Chondrocyte (in vitro differentiated cells): ENCODE results near the gene RSF1. TPM values are rescaled to one million over a fixed set of nuclear protein-coding genes. Genes with fewer than 3 reads are reported as not detected.

Source experiments
- DNase-seq: peaks from one replicate; pipeline ENCODE4 v3.0.0; 2021; ENCODE audit warnings: mixed read lengths, low spot score
- H3K27ac Mint-ChIP-seq: one replicate; pipeline ENCODE4 v1.8.0; 2021; ENCODE audit warnings: mild to moderate bottlenecking, moderate library complexity, mixed read lengths; ENCODE audit not compliant: unreplicated experiment
- H3K27me3 Mint-ChIP-seq: 2 replicates; pipeline ENCODE4 v1.8.0; 2021; ENCODE audit warnings: low read depth, mixed read lengths
- H3K36me3 Mint-ChIP-seq: 2 replicates; pipeline ENCODE4 v1.8.0; 2021; ENCODE audit warnings: low read depth, mixed read lengths
- H3K4me1 Mint-ChIP-seq: 2 replicates; pipeline ENCODE4 v1.8.0; 2021; ENCODE audit warnings: low read depth, mild to moderate bottlenecking, mixed read lengths
- H3K4me3 Mint-ChIP-seq: one replicate; pipeline ENCODE4 v1.8.0; 2021; ENCODE audit warnings: mild to moderate bottlenecking, moderate library complexity, mixed read lengths; ENCODE audit not compliant: unreplicated experiment
- H3K9me3 Mint-ChIP-seq: 2 replicates; pipeline ENCODE4 v1.8.0; 2021; ENCODE audit warnings: low read depth, mixed read lengths
- CTCF ChIP-seq: fragments of 200-600 bp; sonication (generic); IDR thresholded peaks from 2 replicates; pipeline ENCODE4 v1.5.0; 2021; ENCODE audit warnings: antibody characterized with exemption, mild to moderate bottlenecking, moderate library complexity
- total RNA-seq: library from RNA; stranded (reverse); gene quantifications from 3 replicates; pipeline ENCODE4 v1.2.1, GENCODE V29; 2021

The RSF1 gene
- total RNA-seq, 1 donor from 2014 or later, result 64.2 TPM

- no peak overlapping the region for H3K27ac Mint-ChIP-seq
- TF ChIP-seq CTCF, result no peak
- no peak overlapping the region for H3K4me3 Mint-ChIP-seq
- no peaks in the 10 kb centered on the region for H3K27me3 Mint-ChIP-seq
- no peaks in the 10 kb centered on the region for H3K9me3 Mint-ChIP-seq
- DNase-seq, result no peak
- no peaks in the 10 kb centered on the region for H3K4me1 Mint-ChIP-seq
- H3K36me3 Mint-ChIP-seq, result peaks cover 23% of the 10 kb centered on the region
Measured at GRCh38 chr11:77698896-77699295, 121.6 kb downstream of the RSF1 start.

- no peak overlapping the region for H3K27ac Mint-ChIP-seq
- DNase-seq, result no peak
- H3K9me3 Mint-ChIP-seq, result no peaks in the 10 kb centered on the region
- no peak for TF ChIP-seq CTCF
- peaks cover 24% of the 10 kb centered on the region for H3K36me3 Mint-ChIP-seq
- no peaks in the 10 kb centered on the region for H3K27me3 Mint-ChIP-seq
- H3K4me1 Mint-ChIP-seq, result no peaks in the 10 kb centered on the region
- no peak overlapping the region for H3K4me3 Mint-ChIP-seq
Measured at GRCh38 chr11:77697865-77698264, 122.7 kb downstream of the RSF1 start.

- H3K27me3 Mint-ChIP-seq, result no peaks in the 10 kb centered on the region
- peaks cover 25% of the 10 kb centered on the region for H3K36me3 Mint-ChIP-seq
- DNase-seq, result no peak
- no peak overlapping the region for H3K4me3 Mint-ChIP-seq
- H3K4me1 Mint-ChIP-seq, result no peaks in the 10 kb centered on the region
- TF ChIP-seq CTCF, result no peak
- no peaks in the 10 kb centered on the region for H3K9me3 Mint-ChIP-seq
- H3K27ac Mint-ChIP-seq, result no peak overlapping the region
Measured at GRCh38 chr11:77695417-77695816, 125.1 kb downstream of the RSF1 start.

- TF ChIP-seq CTCF, result no peak
- Mint-ChIP-seq H3K27me3 (no peaks in the 10 kb centered on the region), H3K27ac (no peak overlapping the region), H3K9me3 (no peaks in the 10 kb centered on the region), H3K36me3 (peaks cover 15% of the 10 kb centered on the region), H3K4me3 (no peak overlapping the region), H3K4me1 (no peaks in the 10 kb centered on the region)
- no peak for DNase-seq
Measured at GRCh38 chr11:77690649-77691048, 129.9 kb downstream of the RSF1 start.

GRCh38 chr11:77687088-77687487, 133.4 kb downstream of the RSF1 start:
- no peak overlapping the region for H3K27ac Mint-ChIP-seq
- H3K27me3 Mint-ChIP-seq, result no peaks in the 10 kb centered on the region
- no peak overlapping the region for H3K4me3 Mint-ChIP-seq
- H3K9me3 Mint-ChIP-seq, result no peaks in the 10 kb centered on the region
- no peaks in the 10 kb centered on the region for H3K4me1 Mint-ChIP-seq
- H3K36me3 Mint-ChIP-seq, result peaks cover 16% of the 10 kb centered on the region
- no peak for DNase-seq
- no peak for TF ChIP-seq CTCF
